Measurements from ENCODE around the gene ESYT3.

Gene ESYT3

GRCh38 chr3:138491971-138492370 is 57.6 kb downstream of the ESYT3 start:
- no peaks in the 10 kb centered on the region for H4K20me1 ChIP-seq (ENCODE audit: insufficient read depth, low read length)
- TF ChIP-seq CTCF (IDR thresholded peaks at IDR 0.05; ENCODE audit: low read length): no peak
- TF ChIP-seq EZH2 (IDR thresholded peaks at IDR 0.05; ENCODE audit: borderline replicate concordance, low read length): no peak
- H3K27me3 ChIP-seq (ENCODE audit: insufficient read depth, low read length): no peaks in the 10 kb centered on the region
- H3F3A ChIP-seq (ENCODE audit: insufficient read depth, low read length): no peaks in the 10 kb centered on the region
- no peak overlapping the region for H3K27ac ChIP-seq (ENCODE audit: low read depth, low read length, poor library complexity, severe bottlenecking)
- H3K36me3 ChIP-seq (ENCODE audit: insufficient read depth, low read length): peaks cover 4% of the 10 kb centered on the region; the same call in 1 of the 2 replicates
- no peak overlapping the region for H2AFZ ChIP-seq (ENCODE audit: low read length)
- no peaks in the 10 kb centered on the region for H3K9me2 ChIP-seq (ENCODE audit: low read depth, low read length)
- no peaks in the 10 kb centered on the region for H3K79me2 ChIP-seq (ENCODE audit: insufficient read depth, low read length)
- H3K4me1 ChIP-seq (ENCODE audit: insufficient read depth, low read length, severe bottlenecking): no peaks in the 10 kb centered on the region
- H3K4me2 ChIP-seq (ENCODE audit: low read length): no peak overlapping the region
- no peak overlapping the region for H3K4me3 ChIP-seq (ENCODE audit: low read depth, low read length, poor library complexity, severe bottlenecking)
- peaks cover 14% of the 10 kb centered on the region for H3K9me3 ChIP-seq (ENCODE audit: low read length)
- H3K9ac ChIP-seq (ENCODE audit: low read length): no peak overlapping the region

GRCh38 chr3:138492980-138493675 is 58.7 kb downstream of the ESYT3 start:
- H3K9me2 ChIP-seq (ENCODE audit: low read depth, low read length): no peaks in the 10 kb centered on the region
- H4K20me1 ChIP-seq (ENCODE audit: insufficient read depth, low read length): no peaks in the 10 kb centered on the region
- H3K4me2 ChIP-seq (ENCODE audit: low read length): no peak overlapping the region
- TF ChIP-seq EZH2 (IDR thresholded peaks at IDR 0.05; ENCODE audit: borderline replicate concordance, low read length): no peak
- no peak for TF ChIP-seq CTCF (IDR thresholded peaks at IDR 0.05; ENCODE audit: low read length)
- H3K4me1 ChIP-seq (ENCODE audit: insufficient read depth, low read length, severe bottlenecking): no peaks in the 10 kb centered on the region
- 0 out of 2 replicates have a peak, but pooled peaks cover 2% of the 10 kb centered on the region for H3K9me3 ChIP-seq (ENCODE audit: low read length)
- H3K27ac ChIP-seq (ENCODE audit: low read depth, low read length, poor library complexity, severe bottlenecking): no peak overlapping the region
- H3K27me3 ChIP-seq (ENCODE audit: insufficient read depth, low read length): no peaks in the 10 kb centered on the region
- no peaks in the 10 kb centered on the region for H3F3A ChIP-seq (ENCODE audit: insufficient read depth, low read length)
- no peak overlapping the region for H2AFZ ChIP-seq (ENCODE audit: low read length)
- no peak overlapping the region for H3K9ac ChIP-seq (ENCODE audit: low read length)
- H3K4me3 ChIP-seq (ENCODE audit: low read depth, low read length, poor library complexity, severe bottlenecking): no peak overlapping the region
- peaks cover 4% of the 10 kb centered on the region; the same call in 1 of the 2 replicates for H3K36me3 ChIP-seq (ENCODE audit: insufficient read depth, low read length)
- no peaks in the 10 kb centered on the region for H3K79me2 ChIP-seq (ENCODE audit: insufficient read depth, low read length)

DNA sequence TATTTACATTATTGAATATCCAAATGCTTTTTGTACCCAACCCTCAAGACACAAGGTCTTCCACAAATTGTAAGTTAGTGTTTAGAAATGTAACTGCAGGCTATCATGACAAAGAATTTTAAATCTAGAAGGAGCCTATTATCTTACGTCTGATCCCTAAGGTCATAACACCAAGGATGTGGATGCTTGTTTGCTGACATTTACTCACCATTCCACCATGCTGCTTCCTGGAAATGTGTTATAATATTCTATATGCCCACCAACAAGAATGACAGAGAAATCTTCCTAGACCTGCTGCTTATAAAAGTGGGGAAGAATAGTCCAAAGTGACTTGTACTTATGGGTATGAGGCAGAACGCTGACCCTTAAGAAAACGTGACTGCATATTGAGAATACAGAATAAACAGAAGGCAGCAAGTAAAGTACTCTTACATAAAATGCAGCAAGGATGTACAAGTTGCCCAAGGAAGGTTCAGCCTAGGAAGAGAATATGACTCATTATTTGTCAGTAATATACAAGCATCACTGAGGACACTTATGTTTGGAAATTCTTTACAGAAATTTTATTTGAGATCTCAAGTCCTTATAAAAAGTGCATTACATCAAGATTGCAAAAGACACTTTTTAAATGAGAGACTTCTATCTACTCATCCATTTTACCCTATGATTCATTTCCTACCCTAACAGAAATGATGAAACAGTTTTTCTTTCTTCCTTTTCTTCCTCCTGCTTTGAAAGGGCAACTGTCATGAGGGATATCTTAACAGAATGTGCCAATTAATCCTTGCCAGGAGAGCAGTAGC is 59.6 kb downstream of the ESYT3 start:
- Histone ChIP-seq H3K9me2 (ENCODE audit: low read depth, low read length) (no peaks in the 10 kb centered on the region), H3K27me3 (ENCODE audit: insufficient read depth, low read length) (no peaks in the 10 kb centered on the region), H3K79me2 (ENCODE audit: insufficient read depth, low read length) (no peaks in the 10 kb centered on the region), H3F3A (ENCODE audit: insufficient read depth, low read length) (no peaks in the 10 kb centered on the region), H3K27ac (ENCODE audit: low read depth, low read length, poor library complexity, severe bottlenecking) (no peak overlapping the region), H3K9me3 (ENCODE audit: low read length) (0 out of 2 replicates have a peak, but pooled peaks cover 2% of the 10 kb centered on the region), H3K9ac (ENCODE audit: low read length) (no peak overlapping the region), H4K20me1 (ENCODE audit: insufficient read depth, low read length) (no peaks in the 10 kb centered on the region), H3K4me1 (ENCODE audit: insufficient read depth, low read length, severe bottlenecking) (no peaks in the 10 kb centered on the region), H3K4me3 (ENCODE audit: low read depth, low read length, poor library complexity, severe bottlenecking) (no peak overlapping the region), H2AFZ (ENCODE audit: low read length) (no peak overlapping the region), H3K36me3 (ENCODE audit: insufficient read depth, low read length) (peaks cover 4% of the 10 kb centered on the region; the same call in 1 of the 2 replicates), H3K4me2 (ENCODE audit: low read length) (no peak overlapping the region)
- TF ChIP-seq EZH2 (IDR thresholded peaks at IDR 0.05; ENCODE audit: borderline replicate concordance, low read length) (no peak), CTCF (IDR thresholded peaks at IDR 0.05; ENCODE audit: low read length) (no peak)

Data from OCI-LY1 (cell line).